Epithelial cell of prostate (primary cell): Measurements from ENCODE around the gene RNF20.
"Not testable (repeated sequence)": the region's sequence is repeated elsewhere in the genome, so short reads cannot be mapped to it uniquely, and the experiment has no call there.

Experiments
- DNase-seq: peaks from one replicate; pipeline ENCODE4 v3.0.0-alpha.2; 2011; ENCODE audit warnings: low read depth, low spot score
- H3K27ac ChIP-seq: fragments of 450-650 bp; 2 replicates; pipeline ENCODE4 v1.5.1; 2017; ENCODE audit warnings: mild to moderate bottlenecking

The RNF20 gene

DNA sequence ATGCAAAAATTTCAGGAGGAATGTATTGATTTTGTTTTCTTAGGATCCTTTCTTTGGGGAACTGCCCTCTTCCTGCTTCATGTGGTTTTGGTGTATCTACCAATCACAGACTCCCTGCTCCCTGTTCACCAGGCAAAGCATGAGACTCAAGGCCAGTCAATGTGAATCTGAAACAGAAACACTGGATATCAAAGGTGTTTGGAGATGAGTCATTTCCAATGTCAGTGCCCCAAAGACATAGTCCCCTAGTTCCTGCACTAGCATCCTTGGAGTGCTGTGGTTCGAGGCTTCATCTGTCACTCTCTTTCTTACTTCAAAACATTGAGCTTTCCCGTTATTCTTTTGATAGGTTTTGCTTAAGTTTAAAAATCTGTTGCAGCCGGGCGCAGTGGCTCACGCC is 53.0 kb downstream of the RNF20 start:
- no peak overlapping the region for H3K27ac ChIP-seq
- DNase-seq = no peak

DNA sequence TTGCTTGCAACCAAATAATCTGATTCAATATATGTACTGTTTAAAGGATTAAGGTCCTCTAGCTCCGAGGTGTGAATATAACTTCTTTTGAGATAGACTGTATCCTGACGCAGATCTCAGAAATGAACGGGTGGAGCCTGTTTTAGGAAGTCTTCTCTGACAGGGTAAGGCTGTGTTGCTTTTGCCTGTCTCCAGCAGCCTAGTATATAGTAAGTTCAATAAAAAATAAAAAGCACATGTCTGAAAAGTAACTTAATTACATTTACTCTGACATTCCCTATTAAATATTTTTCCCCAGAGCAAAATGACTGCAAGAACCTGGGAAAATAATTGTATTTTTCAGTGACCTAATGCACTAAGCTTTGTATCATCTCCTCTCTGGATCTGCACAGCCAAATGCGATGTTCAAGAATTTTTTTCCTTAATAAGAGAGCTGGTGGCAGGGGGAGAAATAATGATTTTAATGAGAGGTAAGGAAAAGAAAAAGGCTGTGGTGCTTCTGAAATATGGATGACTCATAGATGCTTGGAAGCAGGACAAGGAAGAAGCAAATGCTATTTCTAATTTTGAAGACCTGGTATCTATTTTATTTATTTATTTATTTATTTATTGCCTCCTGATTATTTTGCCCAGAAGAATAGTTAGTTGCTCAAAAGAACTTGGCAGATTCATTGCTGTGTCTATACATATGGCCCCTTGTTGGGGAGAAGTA is 53.8 kb downstream of the RNF20 start:
- no peak overlapping the region for H3K27ac ChIP-seq
- no peak for DNase-seq

DNA sequence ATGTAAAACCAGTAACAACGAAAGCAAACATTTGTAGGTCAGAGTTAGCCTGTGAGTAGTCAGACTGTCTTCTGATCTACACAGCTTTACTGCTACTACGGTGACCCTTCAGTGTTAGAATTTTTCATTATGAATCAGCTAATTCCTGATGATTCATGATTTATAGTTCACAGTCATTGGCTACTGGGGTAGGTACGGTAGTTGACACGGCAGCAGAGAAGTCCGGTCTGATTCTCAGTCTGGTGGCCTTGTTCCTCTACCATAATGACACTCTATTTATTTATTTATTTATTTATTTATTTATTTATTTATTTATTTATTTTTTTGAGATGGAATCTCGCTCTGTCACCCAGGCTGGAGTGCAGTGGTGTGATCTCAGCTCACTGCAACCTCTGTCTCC is 56.4 kb downstream of the RNF20 start:
- not testable (repeated sequence) for H3K27ac ChIP-seq
- DNase-seq = peak; percentile 43

DNA sequence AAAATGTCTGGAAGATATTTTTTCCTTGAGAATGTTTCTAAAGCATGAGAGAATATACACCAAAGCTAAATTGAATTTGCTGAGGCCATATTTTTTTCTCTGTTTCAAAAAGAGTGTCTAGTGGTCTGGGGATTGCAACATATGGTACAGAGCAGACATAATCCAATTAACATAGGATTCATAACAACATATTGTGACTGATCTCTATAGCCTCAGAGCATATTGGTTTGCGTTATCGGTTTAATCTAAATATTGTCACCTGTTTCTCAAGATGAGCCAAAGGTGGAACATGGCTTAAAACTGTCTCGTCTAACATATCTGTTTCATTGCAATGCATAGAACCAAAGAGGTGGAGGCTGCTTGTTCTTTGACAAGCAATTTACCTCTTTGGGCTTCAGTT is 57.2 kb downstream of the RNF20 start:
- DNase-seq = no peak
- H3K27ac ChIP-seq = no peak overlapping the region

DNA sequence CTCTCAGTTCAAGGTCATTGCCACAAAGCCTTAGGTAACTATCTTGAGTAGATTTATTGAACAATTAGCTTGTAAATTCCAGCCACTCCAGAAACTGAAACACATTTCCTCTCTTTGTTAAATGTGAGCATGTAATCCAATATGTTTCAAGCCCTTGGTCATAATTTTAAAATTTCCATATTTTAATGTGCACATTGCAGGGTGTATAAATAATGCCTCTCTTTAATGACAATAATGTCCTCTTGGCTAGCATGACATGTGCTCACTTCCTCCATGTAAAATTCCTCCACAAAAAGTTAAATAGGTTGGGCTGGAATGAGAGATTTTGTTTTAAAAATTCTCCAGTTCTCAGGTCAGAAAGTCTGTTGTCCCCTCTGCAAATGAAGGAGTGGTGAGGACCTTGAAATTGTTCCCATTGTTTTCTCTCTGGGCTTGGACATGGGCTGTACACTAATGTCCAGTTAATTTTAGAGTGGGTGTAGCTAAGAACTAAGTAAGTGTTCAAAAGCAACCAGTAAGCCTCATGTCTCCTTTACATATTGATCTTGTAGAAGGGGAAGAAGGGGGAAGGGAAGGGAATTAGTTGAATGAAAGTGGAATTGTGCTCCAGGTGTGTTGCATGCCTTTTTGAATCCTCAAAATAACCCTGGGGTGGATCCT is 58.3 kb downstream of the RNF20 start:
- no peak overlapping the region for H3K27ac ChIP-seq
- DNase-seq = no peak

DNA sequence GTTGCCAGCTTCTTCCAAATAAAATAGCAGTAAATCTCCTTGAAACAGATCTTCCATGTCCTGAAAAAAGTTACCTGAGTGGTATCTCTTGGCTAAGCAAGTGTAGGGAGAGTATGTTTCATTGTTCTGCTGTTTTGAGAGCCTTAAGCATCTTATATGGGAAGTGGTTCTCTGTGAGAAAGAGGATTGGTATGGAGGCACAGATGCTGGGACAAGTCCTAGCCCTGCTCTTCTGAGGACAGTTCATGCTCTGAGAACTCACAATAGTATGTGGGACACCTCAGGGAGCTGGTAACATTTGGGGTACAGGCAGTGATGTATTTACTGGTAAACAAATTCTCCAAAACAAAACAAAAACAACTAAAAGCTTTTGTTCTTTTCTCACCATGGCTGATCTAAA is 59.1 kb downstream of the RNF20 start:
- no peak overlapping the region for H3K27ac ChIP-seq
- no peak for DNase-seq

DNA sequence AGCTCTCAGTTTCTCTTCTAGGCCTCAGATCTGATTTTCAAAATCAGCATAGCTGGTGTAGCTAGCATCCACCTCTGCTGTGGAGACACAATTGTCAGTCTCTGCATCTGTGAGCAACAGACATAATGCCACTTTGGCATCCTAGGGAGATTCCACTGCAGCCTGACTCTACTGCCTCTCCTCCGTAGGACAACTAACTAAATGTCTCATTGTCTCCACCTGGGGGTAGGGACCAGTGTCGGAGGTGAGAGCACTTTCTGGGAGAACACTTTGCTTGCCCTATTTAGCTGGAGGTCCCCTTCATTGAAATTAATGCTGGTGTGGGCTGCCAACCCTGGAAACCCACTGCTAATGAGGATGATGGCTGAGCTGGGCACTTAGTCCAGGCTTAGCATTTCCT is 59.7 kb downstream of the RNF20 start:
- H3K27ac ChIP-seq = no peak overlapping the region
- no peak for DNase-seq

DNA sequence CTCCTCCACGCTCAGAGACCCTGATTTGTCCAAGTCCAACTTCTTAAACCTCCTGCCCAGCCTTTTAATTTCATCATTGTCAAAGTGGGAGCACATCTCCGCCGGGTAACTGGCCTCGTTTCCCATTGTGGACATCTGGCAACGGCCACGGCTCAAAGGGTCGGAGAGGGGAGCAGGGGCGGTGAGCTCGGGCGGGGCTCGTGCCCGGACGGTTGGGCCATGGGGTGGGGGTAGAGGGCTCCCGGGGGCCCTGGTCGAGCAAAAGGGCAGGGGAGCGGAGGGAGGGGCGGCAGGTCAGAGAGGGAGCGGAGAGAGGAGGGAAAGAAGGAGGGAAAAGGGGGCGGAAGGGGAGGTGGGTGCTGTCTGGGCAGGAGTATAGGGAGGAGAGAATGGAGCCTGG is 61.1 kb downstream of the RNF20 start, which contains the start of gene PPP3R2:
PPP3R2 (minus strand) TSS at position 174 of the 400 bp plus-strand sequence; CDS start at position 126, 48 bp downstream.
- no peak within 1 kb of the TSS for H3K27ac ChIP-seq
- DNase-seq = no peak

DNA sequence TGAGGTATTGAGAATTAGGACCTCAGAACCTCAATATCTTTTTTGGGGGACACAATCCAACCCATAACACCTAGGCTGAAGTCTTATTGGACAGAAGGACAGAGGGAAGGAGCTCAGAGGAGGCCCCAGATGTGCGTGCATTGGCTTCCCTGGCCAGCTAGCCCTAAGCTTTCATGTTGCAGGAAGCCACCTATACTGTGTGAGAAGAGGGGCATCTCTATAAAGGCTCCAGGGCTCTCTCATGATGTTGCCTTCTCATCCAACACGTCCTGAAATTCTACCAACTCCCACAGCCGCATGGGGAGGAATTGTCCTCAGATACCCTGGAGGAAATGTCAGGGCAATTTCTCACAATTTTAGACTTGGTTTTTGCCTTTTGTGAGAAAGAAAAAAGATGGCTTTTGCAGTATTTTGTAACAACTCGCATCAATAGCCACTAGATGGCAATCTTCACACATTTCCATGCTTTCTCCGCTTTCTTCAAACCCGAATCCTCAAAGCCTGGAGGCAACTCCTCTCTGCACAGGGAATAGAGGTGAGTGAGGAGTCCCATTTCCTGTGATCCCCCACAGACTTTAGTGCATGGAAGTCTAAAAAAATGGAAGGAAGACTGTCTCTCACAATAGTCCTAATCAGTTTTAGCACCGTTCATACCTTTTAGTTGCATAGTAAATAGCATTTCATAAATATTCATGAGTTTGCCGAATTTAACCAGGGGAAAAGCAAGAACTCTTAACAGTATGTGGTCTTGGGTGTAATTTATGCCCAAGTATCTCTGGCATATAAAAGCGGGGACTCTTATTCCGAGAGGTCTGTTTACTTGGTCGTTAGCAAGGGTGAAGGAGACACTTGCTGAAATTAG is 68.5 kb downstream of the RNF20 start:
- H3K27ac ChIP-seq = no peak overlapping the region
- no peak for DNase-seq

DNA sequence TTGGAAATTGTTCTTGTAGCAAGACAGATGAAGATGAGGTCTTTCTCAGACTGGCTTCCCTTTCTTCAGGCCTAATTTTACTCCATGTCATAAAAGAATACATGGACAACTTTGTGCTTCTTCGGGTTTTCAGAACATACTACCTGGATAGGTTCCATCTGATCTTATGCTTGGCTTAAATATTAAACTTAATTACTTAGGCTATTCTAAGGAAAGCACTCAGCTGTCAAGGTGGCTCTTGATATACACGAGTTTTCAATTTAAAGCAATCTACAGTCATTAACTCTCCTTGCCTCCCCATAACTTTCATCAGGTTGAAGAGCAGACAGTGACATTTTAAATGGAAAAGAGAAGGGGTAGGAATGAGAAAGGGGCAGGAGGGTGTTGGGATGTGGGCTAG is 70.6 kb downstream of the RNF20 start:
- no peak for DNase-seq
- no peak overlapping the region for H3K27ac ChIP-seq

DNA sequence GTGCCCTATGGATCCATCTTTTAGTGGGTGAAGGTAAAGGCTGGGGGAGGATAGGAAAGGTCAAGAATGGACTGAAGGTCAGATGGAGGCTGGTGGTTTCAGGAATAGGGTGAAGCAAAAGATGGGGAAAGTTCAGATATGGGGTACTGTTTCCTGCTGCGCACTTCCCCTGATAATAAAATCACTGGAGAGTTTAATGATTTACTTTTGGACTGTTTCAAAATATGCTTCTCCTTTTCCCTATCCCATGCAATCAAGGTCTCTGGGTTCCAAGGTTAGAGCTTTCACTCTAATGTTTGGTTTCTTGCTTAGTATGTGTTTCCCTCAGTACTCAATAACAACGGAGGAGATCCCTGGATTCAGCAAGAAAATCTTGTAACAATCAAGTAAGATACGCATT is 71.9 kb downstream of the RNF20 start:
- DNase-seq = no peak
- no peak overlapping the region for H3K27ac ChIP-seq
